ENCODE data around the gene MORN1. TPM values are rescaled to one million over a fixed set of nuclear protein-coding genes. Genes with fewer than 3 reads are reported as not detected.

The MORN1 gene
- total and polyA plus RNA-seq, 2 of the 4 experiments (the other 2 are of a cell fraction), result 3.0 to 4.2 TPM

DNA sequence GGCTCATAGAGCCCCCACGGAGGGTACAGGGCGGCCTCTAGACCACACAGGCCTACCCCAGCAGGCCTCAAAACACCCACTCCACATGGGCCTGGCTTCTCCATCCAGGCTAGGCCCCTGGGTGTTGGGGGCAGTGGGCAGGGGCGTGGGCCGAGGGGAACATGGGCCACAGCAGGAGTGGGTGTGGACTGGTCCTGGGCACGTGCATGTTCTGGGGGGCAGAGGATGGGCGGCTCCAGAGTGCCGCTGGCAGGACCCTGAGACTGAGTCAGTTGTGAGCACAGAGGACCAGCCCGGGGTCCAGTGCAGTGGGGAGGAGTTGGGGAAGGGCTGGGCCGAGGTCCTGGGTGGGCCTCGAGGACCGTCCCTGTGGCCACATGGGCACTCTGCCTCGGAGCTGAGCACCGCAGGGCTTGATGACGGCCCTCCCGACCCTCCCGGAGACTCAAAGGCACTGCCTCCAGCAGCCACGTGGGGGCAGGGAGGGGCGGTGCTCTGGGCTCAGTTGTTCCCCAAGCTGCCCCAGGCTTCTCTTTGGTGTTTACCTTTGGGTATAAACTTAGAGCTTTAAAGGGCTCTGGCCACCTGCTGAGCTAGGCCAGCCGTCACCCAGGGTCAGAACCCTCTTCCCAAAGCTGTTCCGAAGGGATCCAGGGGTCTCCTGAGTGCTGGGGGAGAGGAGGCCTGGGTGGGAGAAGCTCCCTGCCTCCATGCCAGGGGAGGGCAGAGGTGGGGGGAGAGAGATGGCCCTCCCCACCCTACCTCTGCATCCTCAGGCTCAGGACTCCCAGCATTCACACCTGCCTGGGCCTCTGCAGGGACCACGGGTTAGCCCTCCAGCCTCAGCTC is 79.9 kb downstream of the MORN1 start:
- H3K4me2 ChIP-seq (ENCODE audit: low read depth, low read length), result peak overlapping the region; percentile 12; the same call in 1 of the 2 replicates
- H2BK20ac ChIP-seq (ENCODE audit: low read depth, low read length), result 0 out of 2 replicates have a peak overlapping the region, but pooled peaks have one; percentile 5
- intact Hi-C loops (cut with micrococcal nuclease), result loop anchor here (5.0 kb wide), 2 partner anchors 71 to 114 kb away; no protein-coding TSS in a partner anchor

More for the DNA sequence above, 79.9 kb downstream of the MORN1 start:
- H2AK9ac ChIP-seq (replicated peaks; ENCODE audit: low read depth, low read length, poor library complexity), result peak overlapping the region; percentile 94
- CTCF ChIA-PET, result interaction anchor here (0.7 to 2.0 kb wide), 3 partner anchors 10 to 108 kb away, joined by 3 to 8 read pairs (median 3); no protein-coding TSS in a partner anchor
- ATAC-seq (ENCODE audit: low read depth) (peak; percentile 59), DNase-seq (peak; percentile 58)
- peak overlapping the region; percentile 93 for H2AK5ac ChIP-seq (ENCODE audit: low read depth, low read length)
- in situ Hi-C loops (cut with MboI; ENCODE audit: low sequenced_read_pairs), result no loop called here
- H3K4ac ChIP-seq (ENCODE audit: low read depth, low read length), result peak overlapping the region; percentile 70
- 0 out of 2 replicates have a peak, but pooled peaks cover 4% of the 10 kb centered on the region for H3K9me1 ChIP-seq (ENCODE audit: insufficient read depth, low read length)
- TF ChIP-seq BHLHE40 (IDR thresholded peaks at IDR 0.05; ENCODE audit: low read depth, low read length), result peak; percentile 50; the same call in 1 of the 2 replicates
- TF ChIP-seq SMC3 (IDR thresholded peaks at IDR 0.05; ENCODE audit: low read depth, low read length), result peak; percentile 33
- TF ChIP-seq RCOR1 (IDR thresholded peaks at IDR 0.05; ENCODE audit: insufficient replicate concordance, low read length), result no peak
- peak; percentile 56; the same call in 1 of the 2 replicates for TF ChIP-seq MXI1 (IDR thresholded peaks at IDR 0.05; ENCODE audit: borderline replicate concordance, low read depth, low read length)
- TF ChIP-seq, protein P1, sequence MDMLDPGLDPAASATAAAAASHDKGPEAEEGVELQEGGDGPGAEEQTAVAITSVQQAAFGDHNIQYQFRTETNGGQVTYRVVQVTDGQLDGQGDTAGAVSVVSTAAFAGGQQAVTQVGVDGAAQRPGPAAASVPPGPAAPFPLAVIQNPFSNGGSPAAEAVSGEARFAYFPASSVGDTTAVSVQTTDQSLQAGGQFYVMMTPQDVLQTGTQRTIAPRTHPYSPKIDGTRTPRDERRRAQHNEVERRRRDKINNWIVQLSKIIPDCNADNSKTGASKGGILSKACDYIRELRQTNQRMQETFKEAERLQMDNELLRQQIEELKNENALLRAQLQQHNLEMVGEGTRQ (IDR thresholded peaks at IDR 0.05; ENCODE audit: low read depth, low read length), result peak; percentile 77
- no peak for TF ChIP-seq NFE2L2 (IDR thresholded peaks at IDR 0.05; ENCODE audit: low read depth, low read length)
- TF ChIP-seq FOS (IDR thresholded peaks at IDR 0.05; ENCODE audit: low read depth, low read length), result no peak
- no peak for TF ChIP-seq MAFK (IDR thresholded peaks at IDR 0.05; ENCODE audit: low read depth, low read length)
- TF ChIP-seq CEBPB (IDR thresholded peaks at IDR 0.05; ENCODE audit: low read depth, low read length), result no peak
- peak; percentile 57 for TF ChIP-seq RAD21 (IDR thresholded peaks at IDR 0.05; ENCODE audit: low read length)
- TF ChIP-seq, protein P2, sequence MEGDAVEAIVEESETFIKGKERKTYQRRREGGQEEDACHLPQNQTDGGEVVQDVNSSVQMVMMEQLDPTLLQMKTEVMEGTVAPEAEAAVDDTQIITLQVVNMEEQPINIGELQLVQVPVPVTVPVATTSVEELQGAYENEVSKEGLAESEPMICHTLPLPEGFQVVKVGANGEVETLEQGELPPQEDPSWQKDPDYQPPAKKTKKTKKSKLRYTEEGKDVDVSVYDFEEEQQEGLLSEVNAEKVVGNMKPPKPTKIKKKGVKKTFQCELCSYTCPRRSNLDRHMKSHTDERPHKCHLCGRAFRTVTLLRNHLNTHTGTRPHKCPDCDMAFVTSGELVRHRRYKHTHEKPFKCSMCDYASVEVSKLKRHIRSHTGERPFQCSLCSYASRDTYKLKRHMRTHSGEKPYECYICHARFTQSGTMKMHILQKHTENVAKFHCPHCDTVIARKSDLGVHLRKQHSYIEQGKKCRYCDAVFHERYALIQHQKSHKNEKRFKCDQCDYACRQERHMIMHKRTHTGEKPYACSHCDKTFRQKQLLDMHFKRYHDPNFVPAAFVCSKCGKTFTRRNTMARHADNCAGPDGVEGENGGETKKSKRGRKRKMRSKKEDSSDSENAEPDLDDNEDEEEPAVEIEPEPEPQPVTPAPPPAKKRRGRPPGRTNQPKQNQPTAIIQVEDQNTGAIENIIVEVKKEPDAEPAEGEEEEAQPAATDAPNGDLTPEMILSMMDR (conservative IDR thresholded peaks at IDR 0.05; ENCODE audit: low read depth, low read length), result peak; percentile 50
- H4K5ac ChIP-seq (ENCODE audit: low read depth, low read length), result peak overlapping the region; percentile 21; the same call in 1 of the 2 replicates
- no peaks in the 10 kb centered on the region for H3K9me3 ChIP-seq (ENCODE audit: control insufficient read depth, insufficient read depth, low read length)
- no peak overlapping the region for H2BK15ac ChIP-seq (ENCODE audit: low read depth, low read length)
- peak overlapping the region; percentile 55; the same call in 1 of the 2 replicates for H3K23ac ChIP-seq (ENCODE audit: low read depth, low read length)
- peak overlapping the region; percentile 45 for H2BK5ac ChIP-seq (ENCODE audit: low read depth, low read length, poor library complexity, severe bottlenecking)
- 0 out of 2 replicates have a peak overlapping the region, but pooled peaks have one; percentile 9 for H3K9ac ChIP-seq (ENCODE audit: low read depth, low read length)
- H3K18ac ChIP-seq (ENCODE audit: low read depth, low read length), result no peak overlapping the region
- no peak overlapping the region for H3K56ac ChIP-seq (ENCODE audit: extremely low read depth, insufficient read depth, low read length)
- H3K27ac ChIP-seq (ENCODE audit: insufficient read depth, low read length), result peak overlapping the region; percentile 25
- no TSS peak for BruUV-seq (replicated peaks)
- H3K27me3 ChIP-seq (ENCODE audit: control insufficient read depth, insufficient read depth, low read length), result no peaks in the 10 kb centered on the region
- H2AFZ ChIP-seq (replicated peaks; ENCODE audit: low read length, poor library complexity), result peak overlapping the region; percentile 81
- peaks cover 31% of the 10 kb centered on the region for H3K4me1 ChIP-seq (ENCODE audit: control insufficient read depth, insufficient read depth, low read length)
- H3K14ac ChIP-seq (replicated peaks; ENCODE audit: low read depth, low read length), result peak overlapping the region; percentile 80
- H4K91ac ChIP-seq (ENCODE audit: insufficient read depth, low read depth, low read length), result peak overlapping the region; percentile 25
- H4K8ac ChIP-seq (ENCODE audit: low read depth in 2 of 2, low read length in 2 of 2), result peak overlapping the region in 1 of 2 experiments; percentile 56; a peak in 1 of 4 replicates
- peaks cover 31% of the 10 kb centered on the region for H3K36me3 ChIP-seq (ENCODE audit: control insufficient read depth, insufficient read depth, low read length)
- POLR2A ChIA-PET (ENCODE audit: unreplicated experiment), result interaction anchor here (0.6 to 0.9 kb wide), 2 partner anchors 15 to 84 kb away, joined by 3 to 4 read pairs; no protein-coding TSS in a partner anchor
- H4K20me1 ChIP-seq (ENCODE audit: insufficient read depth, low read length), result 0 out of 2 replicates have a peak, but pooled peaks cover 12% of the 10 kb centered on the region
- H3K4me3 ChIP-seq (ENCODE audit: insufficient read depth, low read depth, low read length), result no peak overlapping the region
- dilution Hi-C loops (cut with HindIII; ENCODE audit: low sequenced_read_pairs, unreplicated experiment), result no loop called here
- WGBS, 2 experiments (ENCODE audit: extremely low coverage in 2 of 2, insufficient read length in 1 of 2), result 24% methylated on average over 11 of the region's 21 CpGs; no CpG with 5 or more reads in 1 of the 2 experiments
- H3K79me1 ChIP-seq (ENCODE audit: low read depth in 1 of 2, low read length in 2 of 2), result peaks cover 0 to 47% of the 10 kb centered on the region in 2 experiments; a peak in 3 of 4 replicates
- H2BK120ac ChIP-seq (ENCODE audit: low read depth, low read length), result 0 out of 2 replicates have a peak overlapping the region, but pooled peaks have one; percentile 21

Data from IMR-90 (cell line).